ENCODE data around the gene LARP4B.
"Not testable (repeated sequence)": the region's sequence is repeated elsewhere in the genome, so short reads cannot be mapped to it uniquely, and the experiment has no call there.

Gene LARP4B

DNA sequence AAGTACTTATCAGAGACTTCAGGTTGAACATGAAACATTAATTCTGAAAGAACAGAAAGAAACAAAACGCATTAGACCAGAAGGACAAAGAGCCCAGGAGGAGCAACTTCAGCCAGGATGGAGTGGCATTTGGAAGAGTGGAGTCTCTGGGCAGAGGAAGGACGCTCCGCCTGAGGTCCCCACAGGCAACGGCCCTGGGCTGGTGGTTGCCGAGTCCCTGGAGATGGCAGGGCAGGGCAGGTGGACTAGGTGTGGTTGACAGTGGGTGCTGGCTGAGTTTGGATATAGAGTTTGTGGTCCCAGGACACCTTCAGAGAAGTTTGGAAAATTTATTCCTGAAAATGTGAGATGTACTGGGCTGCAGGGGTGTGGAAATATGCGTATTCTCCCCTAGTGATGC lies 27.4 kb upstream of the LARP4B start:
- DNase-seq (ENCODE audit: extremely low read depth in 1 of 2, low read depth in 1 of 2), result no peak

- no peak for DNase-seq (ENCODE audit: extremely low read depth in 1 of 2, low read depth in 1 of 2)
Observed at GRCh38 chr10:958106-958505, 26.6 kb upstream of the LARP4B start.

GRCh38 chr10:955820-956217 lies 24.3 kb upstream of the LARP4B start:
- DNase-seq (ENCODE audit: extremely low read depth in 1 of 2, low read depth in 1 of 2), result no peak

- DNase-seq (ENCODE audit: extremely low read depth in 1 of 2, low read depth in 1 of 2), result no peak
Observed at GRCh38 chr10:955127-955819, 23.8 kb upstream of the LARP4B start.

DNA sequence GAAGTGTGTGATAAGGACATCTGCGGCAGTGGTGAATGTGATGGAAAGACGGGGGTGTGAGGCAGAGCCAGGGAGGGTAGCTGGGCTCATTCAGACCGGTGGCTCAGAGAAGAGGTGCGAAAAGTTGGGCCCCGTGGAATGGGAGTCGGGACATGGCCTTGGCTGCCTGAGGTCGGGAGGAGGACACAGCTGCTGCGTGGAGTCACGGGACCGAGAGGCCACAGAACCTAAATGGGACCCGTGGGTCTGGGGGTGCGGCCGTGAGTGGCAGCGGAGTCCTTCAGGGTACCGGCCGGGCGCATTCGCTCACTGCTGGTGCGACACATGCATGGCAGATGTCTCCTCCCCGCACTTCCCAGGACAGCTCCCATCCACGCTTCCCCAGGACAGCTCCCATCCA lies 22.9 kb upstream of the LARP4B start:
- no peak for DNase-seq (ENCODE audit: extremely low read depth in 1 of 2, low read depth in 1 of 2)

DNA sequence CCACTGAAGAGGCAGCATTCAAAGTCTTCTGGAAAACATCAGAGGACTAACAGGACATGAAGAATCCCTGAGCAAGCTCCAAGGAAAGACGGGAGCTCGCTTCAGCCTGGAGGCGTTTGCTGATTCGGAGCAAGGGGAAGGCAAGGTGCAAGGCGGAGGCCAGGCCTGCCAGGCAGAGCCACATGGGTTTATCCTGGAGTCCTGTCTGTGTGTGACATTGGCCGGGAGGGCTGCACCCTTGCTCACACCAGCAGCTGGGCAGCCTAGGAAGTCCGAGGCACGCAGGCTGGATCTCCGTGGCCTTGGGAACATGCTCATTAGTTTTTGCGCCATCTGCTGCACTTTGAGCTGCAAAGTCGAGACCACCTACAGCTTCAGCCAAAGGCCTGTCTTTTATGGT lies 22.3 kb upstream of the LARP4B start:
- no peak for DNase-seq (ENCODE audit: extremely low read depth in 1 of 2, low read depth in 1 of 2)

- DNase-seq (ENCODE audit: extremely low read depth in 1 of 2, low read depth in 1 of 2), result no peak
Observed at GRCh38 chr10:949446-949845, 17.9 kb upstream of the LARP4B start.

- no peak for DNase-seq (ENCODE audit: extremely low read depth in 1 of 2, low read depth in 1 of 2)
Observed at GRCh38 chr10:948347-948746, 16.8 kb upstream of the LARP4B start.

DNA sequence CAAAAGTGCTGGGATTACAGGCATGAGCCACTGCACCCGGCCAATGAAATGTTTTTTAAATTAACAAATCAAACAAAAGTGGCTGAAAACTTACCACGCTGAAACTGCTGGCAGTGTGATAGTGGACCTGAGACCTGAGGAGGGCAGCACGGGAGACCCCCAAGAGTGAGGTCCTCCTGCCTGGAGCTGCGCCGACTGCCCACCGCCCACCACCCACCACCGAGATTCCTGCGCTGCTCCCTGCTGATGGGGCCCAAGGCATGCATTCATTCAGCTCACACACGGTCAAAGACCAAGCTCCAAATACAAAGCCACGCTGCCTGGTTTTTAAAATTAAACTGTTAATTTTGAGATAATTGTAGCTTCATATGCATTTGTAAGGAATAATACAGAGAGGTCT lies 16.4 kb upstream of the LARP4B start:
- no peak for DNase-seq (ENCODE audit: extremely low read depth in 1 of 2, low read depth in 1 of 2)

GRCh38 chr10:947051-947450 lies 15.5 kb upstream of the LARP4B start:
- no peak for DNase-seq (ENCODE audit: extremely low read depth in 1 of 2, low read depth in 1 of 2)

- no peak for DNase-seq (ENCODE audit: extremely low read depth in 1 of 2, low read depth in 1 of 2)
Observed at GRCh38 chr10:945778-946177, 14.3 kb upstream of the LARP4B start.

- no peak for DNase-seq (ENCODE audit: extremely low read depth in 1 of 2, low read depth in 1 of 2)
Observed at GRCh38 chr10:944034-944831, 12.7 kb upstream of the LARP4B start.

GRCh38 chr10:943334-944033 lies 12.0 kb upstream of the LARP4B start:
- DNase-seq (ENCODE audit: extremely low read depth in 1 of 2, low read depth in 1 of 2), result no peak

- DNase-seq (ENCODE audit: extremely low read depth in 1 of 2, low read depth in 1 of 2), result no peak
Observed at GRCh38 chr10:938941-939678, 7.6 kb upstream of the LARP4B start.

DNA sequence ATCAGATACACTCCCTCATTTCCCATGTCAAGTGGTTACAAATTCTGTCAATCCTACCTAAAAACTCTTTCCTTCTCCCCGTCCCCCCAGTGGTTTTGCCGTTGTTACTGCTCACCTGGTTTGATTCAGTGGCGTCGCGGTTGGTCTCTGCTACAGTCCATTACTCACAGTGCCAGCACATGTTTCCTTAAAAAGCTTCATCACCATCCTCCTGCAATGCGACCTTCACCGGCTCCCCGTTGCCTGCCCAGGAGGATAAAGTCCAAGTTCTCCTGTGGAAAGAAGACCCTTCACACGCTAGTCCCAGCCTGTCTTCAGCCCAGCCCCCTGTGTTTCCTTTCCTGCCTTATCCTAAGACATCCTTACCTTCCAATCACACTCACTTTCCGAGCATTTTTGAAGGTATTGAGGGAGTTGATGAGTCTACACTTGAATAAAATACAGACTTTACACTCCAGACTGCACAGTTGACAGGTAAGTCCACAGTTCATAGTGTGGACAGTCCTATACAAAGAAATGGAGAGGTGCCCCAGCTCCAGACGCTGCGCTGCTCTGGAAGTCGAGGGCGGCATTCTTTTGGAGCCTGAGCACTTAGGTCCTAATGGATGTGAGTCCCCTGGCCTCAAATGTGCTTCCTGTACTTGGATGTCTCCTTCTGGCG lies 3.4 kb upstream of the LARP4B start:
- DNase-seq (ENCODE audit: extremely low read depth in 1 of 2, low read depth in 1 of 2), result no peak

- DNase-seq (ENCODE audit: extremely low read depth in 1 of 2, low read depth in 1 of 2), result not testable (repeated sequence)
Observed at GRCh38 chr10:934165-934564, 2.7 kb upstream of the LARP4B start.

DNA sequence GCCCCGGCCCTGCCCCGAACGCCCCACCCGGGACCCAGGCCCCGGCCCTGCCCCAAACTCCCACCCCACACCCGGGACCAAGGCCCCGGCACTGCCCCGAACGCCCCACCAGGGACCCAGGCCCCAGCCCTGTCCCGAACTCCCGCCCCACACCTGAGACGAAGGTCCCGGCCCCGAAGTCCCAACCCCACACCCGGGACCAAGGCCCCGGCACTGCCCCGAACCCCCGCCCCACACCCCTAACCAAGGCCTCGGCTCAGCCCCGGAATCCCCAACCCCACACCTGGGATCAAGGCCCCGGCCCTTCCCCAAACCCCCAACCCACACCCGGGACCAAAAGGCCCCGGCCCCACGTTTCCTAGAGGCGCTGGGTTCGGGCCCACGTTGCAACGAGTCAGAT lies 1.1 kb upstream of the LARP4B start:
- no peak for DNase-seq (ENCODE audit: extremely low read depth in 1 of 2, low read depth in 1 of 2)

GRCh38 chr10:930625-931325 lies 730 bp downstream of the LARP4B start:
- DNase-seq (ENCODE audit: extremely low read depth in 1 of 2, low read depth in 1 of 2), result no peak

DNA sequence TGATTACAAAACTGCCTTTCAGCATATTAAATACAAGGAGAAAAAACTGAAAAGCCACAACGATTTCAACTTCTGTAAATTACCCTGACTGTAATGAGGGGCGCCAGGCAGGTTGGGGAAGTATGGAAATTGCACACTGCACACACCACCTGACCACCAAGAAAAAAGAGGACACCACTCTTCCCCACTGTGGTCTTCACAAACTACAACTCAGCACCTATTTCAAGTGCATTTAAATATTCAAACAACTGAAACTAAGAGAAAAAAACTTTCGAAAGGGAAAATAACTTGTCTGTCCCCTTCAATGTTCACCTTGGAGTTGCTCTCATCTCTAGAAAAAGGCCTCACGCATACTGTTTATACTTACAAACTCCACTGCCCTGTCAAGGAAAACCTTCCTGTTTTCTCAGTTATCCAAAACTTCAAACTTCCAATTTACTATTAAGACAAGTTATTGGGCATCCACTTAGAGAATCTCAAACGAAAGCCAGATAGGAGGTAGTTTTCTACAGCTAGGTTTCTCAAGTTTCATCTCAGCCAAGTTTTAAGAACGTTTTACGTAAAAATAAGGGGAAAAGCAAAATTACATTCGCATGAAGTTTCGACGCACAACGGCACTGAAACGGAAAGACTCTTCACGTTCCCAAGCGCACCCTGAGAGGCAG lies 1.4 kb downstream of the LARP4B start:
- no peak for DNase-seq (ENCODE audit: extremely low read depth in 1 of 2, low read depth in 1 of 2)

GRCh38 chr10:927131-927530 lies 4.4 kb downstream of the LARP4B start:
- DNase-seq (ENCODE audit: extremely low read depth in 1 of 2, low read depth in 1 of 2), result no peak

All from stimulated activated CD8-positive, alpha-beta memory T cell treated with anti-CD3 and anti-CD28 coated beads, Interleukin-7, amount 100 ng/mL, for 48 hours (primary cell).